DLD1 (cell line): ENCODE measurements around the gene RBCK1.
"Not testable (repeated sequence)": the region's sequence is repeated elsewhere in the genome, so short reads cannot be mapped to it uniquely, and the experiment has no call there.

ENCODE experiments used
- in situ Hi-C: cut with HindIII; loops from 2 replicates; pipeline ENCODE4 v1.10.0; 2017; ENCODE audit warnings: low sequenced_read_pairs

Gene RBCK1

GRCh38 chr20:467755-468154 lies 59.7 kb downstream of the RBCK1 start:
- in situ Hi-C loops = no loop called here

GRCh38 chr20:469746-470490 lies 61.8 kb downstream of the RBCK1 start:
- in situ Hi-C loops = no loop called here

- in situ Hi-C loops = no loop called here
These were observed 64.2 kb downstream of the RBCK1 start for GRCh38 chr20:472137-472846.

GRCh38 chr20:472889-473292 lies 64.8 kb downstream of the RBCK1 start:
- in situ Hi-C loops = no loop called here

- in situ Hi-C loops = no loop called here
These were observed 66.5 kb downstream of the RBCK1 start for GRCh38 chr20:474581-474980.

- in situ Hi-C loops = no loop called here
These were observed 67.6 kb downstream of the RBCK1 start for GRCh38 chr20:475463-476357.

GRCh38 chr20:476561-477249 lies 68.6 kb downstream of the RBCK1 start:
- in situ Hi-C loops = not testable (repeated sequence)

GRCh38 chr20:478010-478948 lies 70.2 kb downstream of the RBCK1 start:
- in situ Hi-C loops = no loop called here

GRCh38 chr20:478949-479429 lies 70.9 kb downstream of the RBCK1 start:
- in situ Hi-C loops = no loop called here

- in situ Hi-C loops = no loop called here
These were observed 71.4 kb downstream of the RBCK1 start for GRCh38 chr20:479487-479886.

- in situ Hi-C loops = no loop called here
These were observed 71.9 kb downstream of the RBCK1 start for GRCh38 chr20:480044-480443.

GRCh38 chr20:481167-481566 lies 73.1 kb downstream of the RBCK1 start:
- in situ Hi-C loops = no loop called here
